HuH-7.5 (cell line): ENCODE measurements around the gene TRIM72.
A peak's percentile ranks its signal among the peaks of the same experiment; 100 is the strongest.
"Not testable (repeated sequence)": the region's sequence is repeated elsewhere in the genome, so short reads cannot be mapped to it uniquely, and the experiment has no call there.

Source experiments
- DNase-seq: peaks from one replicate; pipeline ENCODE4 v3.0.0; 2011; ENCODE audit warnings: low spot score

The TRIM72 gene

GRCh38 chr16:31213877-31214707 lies at the start of gene TRIM72:
TSS of gene TRIM72 (plus strand) at chr16:31214119. CDS start at chr16:31214739, 620 bp downstream.
- DNase-seq = no peak

- no peak for DNase-seq
These were observed 46.6 kb upstream of the TRIM72 start for GRCh38 chr16:31167315-31167714.

GRCh38 chr16:31168848-31169247 lies 45.1 kb upstream of the TRIM72 start:
- DNase-seq = no peak

- not testable (repeated sequence) for DNase-seq
These were observed 43.9 kb upstream of the TRIM72 start for GRCh38 chr16:31170048-31170447.

- no peak for DNase-seq
These were observed 36.8 kb upstream of the TRIM72 start for GRCh38 chr16:31177136-31177535.

- DNase-seq = no peak
These were observed 34.6 kb upstream of the TRIM72 start for GRCh38 chr16:31179219-31179746.

- DNase-seq = peak; percentile 92
These were observed 34.0 kb upstream of the TRIM72 start, which contains the start of gene FUS for GRCh38 chr16:31179747-31180459. TSS of gene FUS (plus strand) at chr16:31180139. CDS start at chr16:31180215, 76 bp downstream.

GRCh38 chr16:31181102-31181830 lies 32.7 kb upstream of the TRIM72 start:
- DNase-seq = no peak

GRCh38 chr16:31182391-31182790 lies 31.5 kb upstream of the TRIM72 start:
- DNase-seq = no peak

GRCh38 chr16:31183432-31184428 lies 30.2 kb upstream of the TRIM72 start:
- DNase-seq = no peak

- no peak for DNase-seq
These were observed 29.0 kb upstream of the TRIM72 start for GRCh38 chr16:31184888-31185287.

GRCh38 chr16:31185339-31185738 lies 28.6 kb upstream of the TRIM72 start:
- no peak for DNase-seq

- no peak for DNase-seq
These were observed 27.7 kb upstream of the TRIM72 start for GRCh38 chr16:31186176-31186575.

GRCh38 chr16:31186930-31187807 lies 26.8 kb upstream of the TRIM72 start:
- DNase-seq = no peak

GRCh38 chr16:31187808-31188189 lies 26.1 kb upstream of the TRIM72 start:
- DNase-seq = no peak

- no peak for DNase-seq
These were observed 25.2 kb upstream of the TRIM72 start for GRCh38 chr16:31188450-31189411.

- DNase-seq = no peak
These were observed 24.5 kb upstream of the TRIM72 start for GRCh38 chr16:31189412-31189778.

GRCh38 chr16:31190061-31190460 lies 23.9 kb upstream of the TRIM72 start:
- DNase-seq = no peak
